SK-MEL-5 (cell line): ENCODE measurements around the gene CARMIL1. TPM values are rescaled to one million over a fixed set of nuclear protein-coding genes. Genes with fewer than 3 reads are reported as not detected.

Experiments
- DNase-seq: peaks from one replicate; pipeline ENCODE4 v3.0.0-alpha.2; 2016; ENCODE audit warnings: low read depth, low spot score
- in situ Hi-C: cut with HindIII; loops from 2 replicates; pipeline ENCODE4 v1.10.0; 2016; ENCODE audit warnings: low sequenced_read_pairs, high pct_unique_total_duplicates, low pct_unique_long_range_greater_than_20kb
- total RNA-seq: library from RNA; depleted of rRNA; stranded (reverse); fragments of >200 nt; shearing (Covaris generic); gene quantifications from 2 replicates; pipeline ENCODE4 v1.2.3, GENCODE V29; 2014

The CARMIL1 gene
- total RNA-seq, 1 experiment from 2014 or later, result 45.1 TPM

DNA sequence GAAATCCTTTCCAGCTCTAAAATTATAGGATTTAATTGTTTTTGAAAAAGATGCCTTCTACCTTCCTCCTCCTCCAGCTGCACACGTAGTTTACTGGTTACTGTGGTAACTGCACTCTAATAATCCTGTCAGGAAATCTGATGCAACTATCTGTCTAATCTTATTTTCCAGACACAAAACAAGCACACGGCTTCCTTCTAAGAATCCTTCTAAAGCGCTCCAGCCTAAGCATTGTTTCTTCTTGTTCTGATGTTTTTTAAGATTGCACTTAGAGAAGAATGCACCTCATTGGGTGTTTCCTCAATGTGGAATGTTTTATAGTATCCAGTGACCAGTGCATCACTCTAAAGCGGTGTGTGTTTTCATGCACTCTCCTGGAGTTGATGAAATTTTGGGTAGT, 63.6 kb downstream of the CARMIL1 start:
- no peak for DNase-seq
- in situ Hi-C loops, result no loop called here

DNA sequence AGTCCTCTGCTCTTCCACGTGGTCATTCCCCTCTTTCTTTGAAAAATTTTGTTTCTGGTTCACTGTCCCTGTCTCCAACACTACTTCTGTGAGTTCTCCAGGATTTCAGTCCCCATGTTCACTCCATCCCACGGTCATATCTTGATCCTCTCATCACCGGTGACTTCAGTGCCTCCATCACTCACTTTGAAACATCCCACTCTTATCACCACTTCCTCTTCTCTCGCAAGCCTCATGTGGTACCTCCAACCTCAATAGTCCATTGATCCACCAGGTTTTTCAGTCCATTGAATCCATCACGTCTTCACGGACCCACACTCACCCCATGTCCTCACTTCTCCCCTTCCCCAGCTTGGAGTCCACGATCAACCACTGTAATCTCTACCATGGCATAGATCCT, 64.8 kb downstream of the CARMIL1 start:
- no peak for DNase-seq
- in situ Hi-C loops, result no loop called here

DNA sequence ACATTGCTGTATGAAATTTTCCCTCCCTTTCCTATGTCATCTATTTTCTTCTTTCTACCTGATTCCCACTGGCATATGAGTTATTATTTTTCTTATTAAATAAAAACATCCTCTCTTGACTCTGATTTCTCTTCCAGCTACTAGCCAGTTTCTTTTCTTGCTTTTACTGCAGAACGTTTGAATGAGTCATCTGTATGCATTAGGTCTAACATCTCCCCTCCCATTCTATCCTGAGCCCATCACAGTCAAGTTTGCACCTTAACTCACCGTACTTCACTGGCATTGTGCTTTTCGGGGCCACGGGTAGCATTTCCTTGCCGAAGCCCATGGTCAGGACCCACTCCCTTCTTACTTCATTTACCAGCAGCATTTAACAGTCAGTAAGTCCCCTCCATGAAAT, 65.7 kb downstream of the CARMIL1 start:
- in situ Hi-C loops, result no loop called here
- no peak for DNase-seq

DNA sequence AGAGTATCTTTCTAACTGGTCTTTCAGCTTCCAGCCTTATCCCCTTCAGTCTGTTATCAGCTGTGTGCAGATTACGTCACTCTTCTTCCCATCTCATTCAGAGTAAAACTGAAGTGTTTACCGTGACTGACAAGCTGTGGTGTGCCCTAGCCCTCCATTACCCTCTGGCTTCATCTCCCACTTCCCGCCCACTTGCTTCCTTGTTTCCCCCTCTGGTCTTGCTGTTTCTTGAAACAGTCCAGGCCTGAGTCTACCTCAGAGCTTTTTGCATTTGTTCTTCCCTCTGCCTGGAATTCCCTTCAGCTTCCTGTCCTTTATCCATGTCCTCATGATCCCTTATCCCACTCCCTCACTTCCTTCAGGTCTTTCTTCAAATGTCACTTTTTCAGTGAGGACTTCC, 66.9 kb downstream of the CARMIL1 start:
- DNase-seq, result no peak

DNA sequence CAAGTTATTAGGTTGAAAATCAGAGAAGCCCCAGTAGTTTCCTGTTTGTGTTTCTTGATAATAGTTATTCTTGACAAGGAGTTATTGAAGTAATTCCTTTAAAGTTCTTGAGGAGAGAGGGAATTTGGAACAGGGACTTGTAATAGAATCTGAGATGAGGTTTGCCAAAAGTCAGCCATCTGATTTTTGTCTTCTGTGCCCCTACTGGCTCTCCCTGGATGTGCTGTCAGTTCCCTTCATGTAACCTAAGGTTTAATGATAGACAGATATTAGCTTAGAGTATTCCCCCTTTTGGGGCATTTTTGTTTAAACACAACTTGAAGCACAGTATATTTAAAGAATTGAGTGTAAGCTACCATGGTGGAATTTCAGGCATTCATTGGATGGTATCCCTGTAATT, 71.4 kb downstream of the CARMIL1 start:
- no peak for DNase-seq
- in situ Hi-C loops, result no loop called here

More for the DNA sequence above, 66.9 kb downstream of the CARMIL1 start:
- in situ Hi-C loops, result no loop called here

DNA sequence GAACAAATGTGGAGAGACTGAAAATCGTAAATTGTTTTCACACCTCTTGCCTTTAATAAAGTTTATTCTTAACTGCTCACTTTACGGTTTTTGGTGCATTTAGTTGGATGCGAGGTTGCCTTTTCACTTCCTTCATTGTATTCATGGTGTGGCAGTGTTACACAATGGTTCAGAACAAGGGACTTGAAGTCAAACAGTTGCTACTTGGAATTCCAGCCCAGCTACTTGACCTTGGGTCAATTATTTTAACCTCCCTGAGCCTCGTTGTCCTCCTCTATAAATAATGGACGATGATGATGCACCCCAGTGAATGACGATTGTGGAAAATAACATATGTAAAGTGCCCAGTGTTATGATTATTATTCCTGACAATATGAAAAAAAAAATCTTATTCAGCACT, 72.3 kb downstream of the CARMIL1 start:
- DNase-seq, result no peak
- in situ Hi-C loops, result no loop called here

DNA sequence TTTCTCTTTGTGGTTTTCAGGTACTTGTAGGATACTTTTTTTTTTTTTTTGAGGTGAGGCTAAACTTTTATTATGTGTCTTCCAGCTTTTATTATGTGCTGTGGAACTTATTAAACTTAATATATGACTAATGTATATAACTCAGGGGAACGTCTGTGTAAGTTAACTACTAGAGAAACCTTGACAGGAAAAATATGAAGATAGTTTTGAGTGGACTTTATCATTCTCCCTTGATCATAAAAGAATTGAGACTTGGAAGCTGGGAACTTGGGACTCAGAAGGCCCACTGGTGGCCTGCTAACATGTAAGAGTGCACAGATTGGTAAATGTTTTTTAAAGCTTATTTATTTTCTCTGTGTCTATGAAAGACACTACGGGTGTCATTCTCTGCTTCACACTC, 73.1 kb downstream of the CARMIL1 start:
- in situ Hi-C loops, result no loop called here
- no peak for DNase-seq

DNA sequence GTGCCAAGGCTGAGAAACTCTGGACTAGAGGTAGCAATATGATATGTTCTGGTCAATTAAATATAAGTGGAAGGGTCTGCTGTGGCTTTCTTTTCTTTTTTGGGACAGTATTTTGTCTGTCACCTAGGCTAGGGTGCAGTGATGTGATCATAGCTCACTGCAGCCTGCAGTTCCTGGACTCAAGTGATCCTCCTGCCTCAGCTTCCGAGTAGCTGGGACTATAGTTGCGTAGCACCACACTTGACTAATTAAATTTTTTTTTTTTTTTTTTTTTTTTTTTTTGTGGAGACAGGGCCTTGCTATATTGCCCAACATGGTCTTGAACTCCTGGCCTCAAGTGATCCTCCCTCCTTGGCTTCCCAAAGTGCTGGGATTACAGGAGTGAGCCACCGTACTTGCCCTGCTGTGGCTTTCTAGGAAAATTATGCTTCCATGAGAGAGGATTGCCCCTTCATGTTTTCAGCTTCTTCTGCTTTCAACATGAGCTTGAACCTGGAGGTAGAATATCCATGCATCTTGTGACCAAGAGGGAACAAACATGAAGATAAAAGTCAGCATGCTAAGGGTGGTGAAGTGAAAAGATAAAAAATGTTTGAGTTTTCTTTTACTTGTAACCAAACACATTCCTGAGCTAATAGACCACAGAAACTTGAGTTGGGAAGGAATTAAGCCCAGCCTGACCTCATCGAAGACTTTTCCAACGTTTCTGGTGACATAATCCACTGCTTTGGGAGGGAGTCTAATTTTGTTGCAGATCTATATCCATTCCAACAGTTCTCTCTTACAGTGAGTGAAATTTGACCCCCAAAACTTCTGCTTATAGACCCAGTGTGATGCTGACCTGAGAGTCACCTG, 75.1 kb downstream of the CARMIL1 start:
- in situ Hi-C loops, result no loop called here
- DNase-seq, result no peak

DNA sequence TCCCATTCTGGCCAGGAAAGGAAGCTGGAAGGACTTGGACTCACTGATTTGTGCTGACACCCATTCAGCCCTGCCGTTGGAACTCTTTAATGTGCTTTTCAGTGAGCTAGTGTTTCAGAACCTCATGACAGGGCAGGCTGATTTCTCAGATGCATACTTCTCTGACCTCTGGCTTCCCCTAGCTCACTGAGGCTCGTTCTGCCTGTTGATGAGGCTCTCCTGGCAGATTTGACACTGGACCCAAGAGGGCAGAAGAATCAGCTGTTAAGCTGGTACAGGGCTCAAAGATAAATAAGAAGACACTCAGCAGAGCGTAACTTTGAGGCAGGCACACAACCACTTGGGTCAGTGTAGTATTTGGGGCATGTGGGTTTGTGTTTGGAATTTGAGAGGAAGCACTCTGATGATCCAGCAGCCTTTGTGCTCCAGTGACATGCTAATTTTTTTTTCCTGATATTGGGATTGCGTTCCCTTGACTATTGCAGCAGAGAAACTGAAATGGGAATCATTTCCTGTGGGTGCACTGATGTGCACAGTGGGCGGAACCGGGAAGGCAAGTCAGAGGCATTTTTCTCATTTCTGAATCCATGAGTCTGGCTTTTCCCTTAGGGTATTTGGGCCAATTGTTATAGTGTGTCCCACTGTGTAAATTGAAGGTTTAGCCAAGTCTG, 80.2 kb downstream of the CARMIL1 start:
- DNase-seq, result peak; percentile 62
- in situ Hi-C loops, result no loop called here

DNA sequence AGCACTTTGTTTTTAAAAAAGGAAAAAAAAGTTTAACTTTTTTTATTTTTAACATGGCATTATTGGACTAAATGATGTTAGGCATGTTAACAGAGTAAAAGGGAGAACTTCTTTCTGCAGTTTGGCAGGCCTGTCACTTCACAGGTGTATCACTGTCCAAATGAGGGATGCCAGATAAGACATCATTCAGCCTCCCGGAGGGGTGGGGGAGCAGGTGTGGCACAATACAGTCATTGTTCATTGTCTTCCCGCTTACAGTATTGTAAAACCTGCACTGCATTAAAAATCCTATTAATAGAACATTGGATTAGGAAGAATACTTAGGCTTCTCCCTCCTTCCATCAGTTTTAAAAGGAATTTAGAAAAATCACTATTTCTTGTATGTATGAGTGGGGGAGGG, 80.7 kb downstream of the CARMIL1 start:
- DNase-seq, result peak; percentile 32
- in situ Hi-C loops, result no loop called here

DNA sequence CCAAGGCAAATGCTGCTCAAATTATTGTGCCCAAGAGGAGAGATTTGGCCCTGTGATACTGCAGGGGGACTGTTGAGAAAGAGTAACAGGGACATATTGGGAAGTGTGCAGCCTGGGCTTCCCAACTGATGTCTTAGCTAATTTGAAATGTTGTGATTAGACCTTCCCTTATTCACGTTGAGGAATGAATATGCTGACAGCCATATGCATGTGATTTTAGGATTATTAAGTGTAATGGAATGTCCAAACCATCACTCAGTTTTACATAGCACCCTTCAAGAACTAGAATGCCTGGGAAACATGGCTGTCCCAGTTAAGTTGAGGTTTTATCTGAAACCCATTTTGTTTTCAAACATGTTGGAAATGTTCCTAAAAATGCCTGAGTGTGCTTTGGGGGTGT, 81.4 kb downstream of the CARMIL1 start:
- in situ Hi-C loops, result no loop called here
- DNase-seq, result no peak

DNA sequence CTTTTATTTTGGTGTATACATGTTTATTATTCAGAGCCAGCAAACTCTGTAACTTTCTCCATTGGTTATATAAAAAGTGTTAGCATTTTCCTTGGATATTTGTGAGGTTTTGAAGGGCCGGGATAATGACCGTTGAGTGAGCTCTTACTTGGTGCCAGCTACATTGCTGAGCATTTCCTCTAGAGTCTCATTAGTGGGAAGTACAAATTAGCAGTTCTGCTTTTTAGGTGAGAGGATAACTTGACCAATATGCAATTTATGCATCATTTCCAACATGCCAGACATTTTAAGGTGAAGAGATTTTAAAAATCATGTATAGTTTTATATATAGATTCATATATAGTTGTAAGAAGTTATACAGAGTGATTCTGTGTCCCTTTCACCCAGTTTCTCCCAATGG, 84.3 kb downstream of the CARMIL1 start:
- in situ Hi-C loops, result no loop called here

DNA sequence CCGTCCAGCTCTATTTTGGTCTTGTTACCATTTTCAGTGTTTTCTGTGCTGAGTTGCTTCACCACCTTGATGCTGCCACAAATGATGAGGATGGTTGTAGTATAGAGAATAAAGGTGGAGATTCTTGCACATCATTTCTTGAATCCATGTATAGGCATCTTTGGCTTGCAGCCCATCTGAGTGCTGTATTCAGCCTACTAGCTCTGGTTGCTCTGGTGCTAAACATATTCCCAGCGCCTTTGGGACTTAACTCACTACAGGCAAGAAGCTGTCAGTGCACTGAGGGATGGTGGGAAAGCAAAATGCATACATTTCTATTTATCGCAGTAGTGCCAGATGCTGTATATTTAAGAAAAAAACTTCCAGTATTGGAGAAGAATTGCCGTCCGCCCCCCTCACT, 86.0 kb downstream of the CARMIL1 start:
- in situ Hi-C loops, result no loop called here
- no peak for DNase-seq

More for the DNA sequence above, 84.3 kb downstream of the CARMIL1 start:
- no peak for DNase-seq

DNA sequence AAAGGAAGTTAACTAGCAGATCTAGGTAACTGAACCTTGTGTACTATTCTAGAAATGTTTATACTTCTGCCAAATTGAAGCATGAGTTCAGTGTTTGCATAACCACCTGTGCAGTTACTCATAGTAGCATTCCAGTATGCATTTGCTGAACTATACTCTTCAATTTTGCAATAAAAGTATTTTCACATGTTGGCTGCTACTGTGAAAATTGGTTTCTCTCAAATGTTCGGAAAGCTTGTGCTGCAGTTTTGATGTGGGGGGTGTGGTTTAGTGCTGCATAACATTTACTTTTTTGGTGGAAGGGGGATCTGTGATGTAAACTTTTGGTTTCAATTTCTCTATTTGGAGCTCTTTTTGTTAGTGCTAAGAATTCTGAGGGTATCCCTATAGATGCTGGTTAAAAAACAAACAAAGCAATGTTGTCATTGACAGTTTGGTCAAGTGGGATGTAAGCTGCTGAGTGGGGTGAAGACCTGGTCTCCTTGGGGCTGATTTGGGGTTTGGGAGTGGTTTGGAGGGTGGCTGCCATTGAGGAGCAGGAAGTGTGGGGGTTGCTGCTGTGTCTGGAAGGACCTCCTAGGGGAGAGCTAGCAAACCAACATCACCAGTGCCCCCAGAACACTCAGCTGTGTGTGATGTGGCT, 87.8 kb downstream of the CARMIL1 start:
- DNase-seq, result no peak
- in situ Hi-C loops, result no loop called here

DNA sequence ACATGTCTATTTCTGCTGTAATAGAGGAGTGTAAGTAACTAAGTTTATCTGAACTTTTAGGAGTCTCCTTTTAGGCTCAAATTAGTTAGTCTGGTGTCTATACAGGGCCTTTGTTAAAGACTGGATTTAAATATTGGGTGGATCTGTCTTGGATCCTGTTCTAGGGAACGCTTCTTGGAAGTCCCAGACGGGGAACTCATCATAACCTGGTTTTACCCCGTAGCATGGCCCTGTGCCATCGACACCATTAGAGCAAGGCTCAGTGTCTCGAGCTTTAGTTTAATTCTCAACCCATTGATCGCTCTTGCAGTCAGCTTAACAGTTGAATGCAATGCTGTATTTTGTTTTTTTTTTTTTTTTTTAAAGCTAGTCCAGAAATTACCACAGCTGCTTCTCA, 89.9 kb downstream of the CARMIL1 start:
- DNase-seq, result no peak
- in situ Hi-C loops, result no loop called here

DNA sequence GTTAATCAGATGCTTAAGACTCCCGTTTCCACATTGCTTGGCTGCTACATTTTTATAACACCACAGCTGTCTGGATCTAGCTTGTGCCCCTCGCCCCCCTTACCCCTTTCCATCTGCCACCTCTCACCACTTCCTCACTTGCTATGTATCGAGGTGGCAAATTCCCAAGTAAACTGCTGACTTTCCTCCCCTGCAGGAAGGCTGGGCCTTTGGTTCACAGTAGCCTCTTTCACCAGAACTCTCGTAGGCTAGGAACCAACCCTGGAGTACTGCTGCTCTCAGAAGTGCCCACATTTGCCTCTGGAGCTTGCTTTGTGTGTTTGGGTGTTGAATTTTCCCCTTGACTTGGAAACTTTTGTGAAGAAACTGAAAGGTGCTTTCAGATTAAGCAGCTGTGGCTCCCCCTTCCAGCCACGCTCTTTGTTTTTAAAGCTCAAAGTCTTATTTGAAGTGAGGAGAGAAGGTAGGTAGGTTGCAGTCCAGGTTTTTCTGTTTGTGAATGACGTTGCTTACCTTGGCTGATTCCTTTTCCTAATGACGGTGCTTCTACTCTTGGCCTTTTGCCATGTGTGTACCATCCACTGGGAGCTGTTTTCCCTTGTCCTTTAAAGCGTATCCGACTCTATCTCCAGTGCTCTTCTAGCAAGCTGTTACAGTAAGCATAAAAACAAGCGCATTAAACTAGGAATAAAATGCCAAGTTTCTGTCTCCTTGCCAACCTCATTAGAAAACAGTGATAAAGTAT, 90.4 kb downstream of the CARMIL1 start:
- peak; percentile 92 for DNase-seq
- in situ Hi-C loops, result no loop called here

DNA sequence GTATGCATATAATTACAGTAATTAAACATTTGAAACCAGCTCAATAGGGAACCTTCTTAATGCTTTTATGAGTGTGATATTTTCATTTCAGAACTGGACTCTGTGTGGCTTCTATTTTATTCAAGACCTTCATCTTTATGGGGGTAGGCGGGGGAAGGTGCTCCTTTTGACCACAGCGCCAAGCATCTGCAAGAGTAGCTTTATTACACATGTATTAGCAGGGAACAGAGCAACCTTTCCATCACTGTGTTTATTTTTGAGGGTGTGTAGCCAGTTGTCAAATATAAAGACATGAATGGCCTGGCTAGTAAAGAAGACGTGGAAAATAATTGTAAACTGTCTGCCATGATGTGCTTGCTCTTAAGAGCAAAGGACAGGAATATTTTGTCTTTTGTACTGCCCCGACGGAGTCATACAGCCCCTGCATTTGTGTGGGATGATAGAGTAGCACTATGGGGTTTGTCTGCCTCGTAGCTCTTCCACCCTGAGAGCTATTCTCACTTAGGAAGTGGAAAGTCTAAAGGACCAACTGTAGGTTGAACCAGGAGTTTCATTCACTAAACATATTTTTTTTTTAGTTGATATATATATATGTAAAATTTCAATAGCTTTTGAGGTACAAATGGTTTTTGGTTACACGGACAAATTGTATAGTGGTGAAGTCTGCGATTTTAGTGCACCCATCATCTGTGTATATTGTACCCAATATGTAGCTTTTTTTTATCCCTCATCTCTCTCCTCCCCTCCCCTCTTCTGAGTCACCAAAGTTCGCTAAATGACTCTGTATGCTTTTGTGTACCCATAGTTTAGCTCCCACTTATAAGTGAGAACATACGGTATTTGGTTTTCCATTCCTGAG, 91.2 kb downstream of the CARMIL1 start:
- in situ Hi-C loops, result no loop called here
- no peak for DNase-seq
